HepG2 (cell line): ENCODE measurements around the gene CABLES1.

ENCODE experiments used
- HOXD1 ChIP-seq: sonication (generic); formaldehyde crosslinking; IDR thresholded peaks from 2 replicates; pipeline ENCODE4 v1.5.0; 2020; ENCODE audit warnings: missing genetic modification reagents
- MXI1 ChIP-seq: IDR thresholded peaks from 3 replicates; pipeline ENCODE4 v1.6.1; 2012; ENCODE audit warnings: low read depth, low read length, inconsistent platforms, borderline replicate concordance
- POLR2A ChIP-seq, 2 experiments: IDR thresholded peaks; 2 replicates each; pipeline ENCODE4 v1.6.1; 2011; ENCODE audit warnings: low read depth in 2 of 2, low read length in 2 of 2, mild to moderate bottlenecking in 1 of 2, moderate library complexity in 1 of 2; ENCODE audit not compliant: insufficient read depth in 1 of 2
- ZSCAN9 ChIP-seq: IDR thresholded peaks from 2 replicates; pipeline ENCODE4 v1.6.1; 2016; ENCODE audit warnings: borderline replicate concordance
- TF ChIP-seq, protein P1 (sequence below), 2 experiments: IDR thresholded peaks; 2 replicates each; pipeline ENCODE4 v1.6.1; 2011 to 2012; ENCODE audit warnings: low read length in 2 of 2, borderline replicate concordance in 1 of 2, low read depth in 1 of 2, mild to moderate bottlenecking in 1 of 2, moderate library complexity in 1 of 2
- TF ChIP-seq, protein P2 (sequence below): sonication (generic); formaldehyde crosslinking; IDR thresholded peaks from 2 replicates; pipeline ENCODE4 v1.4.0; 2020; ENCODE audit warnings: low read depth, mild to moderate bottlenecking, missing genetic modification reagents
- TF ChIP-seq, protein P3 (sequence below): sonication (generic); formaldehyde crosslinking; IDR thresholded peaks from 2 replicates; pipeline ENCODE4 v1.5.1; 2020; ENCODE audit warnings: mild to moderate bottlenecking, missing genetic modification reagents, moderate library complexity
- TF ChIP-seq, protein P4 (sequence below): sonication (generic); formaldehyde crosslinking; IDR thresholded peaks from 2 replicates; pipeline ENCODE4 v1.5.1; 2020; ENCODE audit warnings: mild to moderate bottlenecking, missing genetic modification reagents, borderline replicate concordance
- TF ChIP-seq, protein P5 (sequence below), 2 experiments: fragments of 450-650 bp in 1 of 2; sonication (generic) in 1 of 2; formaldehyde crosslinking in 1 of 2; IDR thresholded peaks; 2 replicates each; pipeline versions ENCODE4 v1.6.1 to v1.8.0; 2016 to 2022; ENCODE audit warnings: antibody characterized with exemption in 1 of 2, mild to moderate bottlenecking in 1 of 2, missing genetic modification reagents in 1 of 2
- TF ChIP-seq, protein P6 (sequence below): sonication (generic); formaldehyde crosslinking; IDR thresholded peaks from 2 replicates; pipeline ENCODE4 v1.4.0; 2020; ENCODE audit warnings: missing genetic modification reagents

DNA sequence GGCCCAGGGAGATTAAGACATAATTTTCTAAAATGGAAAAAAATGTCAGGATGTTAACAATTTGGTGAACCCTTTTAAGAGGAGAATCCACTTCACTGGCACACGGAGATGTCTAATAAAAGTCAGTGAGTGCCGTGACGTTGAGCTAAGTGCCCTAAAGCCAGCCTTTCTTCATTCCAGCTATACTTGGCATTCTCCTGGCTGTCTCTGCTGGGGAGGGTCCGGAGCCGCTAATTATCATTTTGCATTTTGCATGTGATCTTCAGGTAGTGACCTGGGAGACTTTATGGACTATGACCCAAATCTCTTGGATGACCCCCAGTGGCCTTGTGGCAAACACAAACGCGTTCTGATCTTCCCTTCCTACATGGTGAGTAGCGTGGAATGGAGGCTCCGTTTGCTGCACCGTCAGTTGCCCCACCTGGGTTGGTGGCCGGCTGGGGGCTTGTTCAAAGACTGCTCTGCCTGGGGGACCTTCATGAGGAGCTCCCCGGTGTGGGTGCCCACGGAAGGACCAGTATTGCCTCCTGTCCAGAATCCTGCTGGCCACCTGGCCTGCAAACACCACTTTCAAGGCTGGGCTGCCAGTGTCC is 101.7 kb downstream of the CABLES1 start:
- no peak for TF ChIP-seq HOXD1 (CRISPR knock-in tag)
- TF ChIP-seq POLR2A (IDR thresholded peaks at IDR 0.05; ENCODE audit: insufficient read depth in 1 of 2, low read depth in 2 of 2, low read length in 2 of 2), result no peak
- TF ChIP-seq, protein P1, sequence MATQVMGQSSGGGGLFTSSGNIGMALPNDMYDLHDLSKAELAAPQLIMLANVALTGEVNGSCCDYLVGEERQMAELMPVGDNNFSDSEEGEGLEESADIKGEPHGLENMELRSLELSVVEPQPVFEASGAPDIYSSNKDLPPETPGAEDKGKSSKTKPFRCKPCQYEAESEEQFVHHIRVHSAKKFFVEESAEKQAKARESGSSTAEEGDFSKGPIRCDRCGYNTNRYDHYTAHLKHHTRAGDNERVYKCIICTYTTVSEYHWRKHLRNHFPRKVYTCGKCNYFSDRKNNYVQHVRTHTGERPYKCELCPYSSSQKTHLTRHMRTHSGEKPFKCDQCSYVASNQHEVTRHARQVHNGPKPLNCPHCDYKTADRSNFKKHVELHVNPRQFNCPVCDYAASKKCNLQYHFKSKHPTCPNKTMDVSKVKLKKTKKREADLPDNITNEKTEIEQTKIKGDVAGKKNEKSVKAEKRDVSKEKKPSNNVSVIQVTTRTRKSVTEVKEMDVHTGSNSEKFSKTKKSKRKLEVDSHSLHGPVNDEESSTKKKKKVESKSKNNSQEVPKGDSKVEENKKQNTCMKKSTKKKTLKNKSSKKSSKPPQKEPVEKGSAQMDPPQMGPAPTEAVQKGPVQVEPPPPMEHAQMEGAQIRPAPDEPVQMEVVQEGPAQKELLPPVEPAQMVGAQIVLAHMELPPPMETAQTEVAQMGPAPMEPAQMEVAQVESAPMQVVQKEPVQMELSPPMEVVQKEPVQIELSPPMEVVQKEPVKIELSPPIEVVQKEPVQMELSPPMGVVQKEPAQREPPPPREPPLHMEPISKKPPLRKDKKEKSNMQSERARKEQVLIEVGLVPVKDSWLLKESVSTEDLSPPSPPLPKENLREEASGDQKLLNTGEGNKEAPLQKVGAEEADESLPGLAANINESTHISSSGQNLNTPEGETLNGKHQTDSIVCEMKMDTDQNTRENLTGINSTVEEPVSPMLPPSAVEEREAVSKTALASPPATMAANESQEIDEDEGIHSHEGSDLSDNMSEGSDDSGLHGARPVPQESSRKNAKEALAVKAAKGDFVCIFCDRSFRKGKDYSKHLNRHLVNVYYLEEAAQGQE (IDR thresholded peaks at IDR 0.05; ENCODE audit: borderline replicate concordance in 1 of 2, low read depth in 1 of 2, low read length in 2 of 2), result no peak
- TF ChIP-seq, protein P2, sequence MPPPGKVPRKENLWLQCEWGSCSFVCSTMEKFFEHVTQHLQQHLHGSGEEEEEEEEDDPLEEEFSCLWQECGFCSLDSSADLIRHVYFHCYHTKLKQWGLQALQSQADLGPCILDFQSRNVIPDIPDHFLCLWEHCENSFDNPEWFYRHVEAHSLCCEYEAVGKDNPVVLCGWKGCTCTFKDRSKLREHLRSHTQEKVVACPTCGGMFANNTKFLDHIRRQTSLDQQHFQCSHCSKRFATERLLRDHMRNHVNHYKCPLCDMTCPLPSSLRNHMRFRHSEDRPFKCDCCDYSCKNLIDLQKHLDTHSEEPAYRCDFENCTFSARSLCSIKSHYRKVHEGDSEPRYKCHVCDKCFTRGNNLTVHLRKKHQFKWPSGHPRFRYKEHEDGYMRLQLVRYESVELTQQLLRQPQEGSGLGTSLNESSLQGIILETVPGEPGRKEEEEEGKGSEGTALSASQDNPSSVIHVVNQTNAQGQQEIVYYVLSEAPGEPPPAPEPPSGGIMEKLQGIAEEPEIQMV (CRISPR knock-in tag), result no peak
- TF ChIP-seq, protein P3, sequence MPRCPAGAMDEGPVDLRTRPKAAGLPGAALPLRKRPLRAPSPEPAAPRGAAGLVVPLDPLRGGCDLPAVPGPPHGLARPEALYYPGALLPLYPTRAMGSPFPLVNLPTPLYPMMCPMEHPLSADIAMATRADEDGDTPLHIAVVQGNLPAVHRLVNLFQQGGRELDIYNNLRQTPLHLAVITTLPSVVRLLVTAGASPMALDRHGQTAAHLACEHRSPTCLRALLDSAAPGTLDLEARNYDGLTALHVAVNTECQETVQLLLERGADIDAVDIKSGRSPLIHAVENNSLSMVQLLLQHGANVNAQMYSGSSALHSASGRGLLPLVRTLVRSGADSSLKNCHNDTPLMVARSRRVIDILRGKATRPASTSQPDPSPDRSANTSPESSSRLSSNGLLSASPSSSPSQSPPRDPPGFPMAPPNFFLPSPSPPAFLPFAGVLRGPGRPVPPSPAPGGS (CRISPR knock-in tag), result no peak
- TF ChIP-seq, protein P4, sequence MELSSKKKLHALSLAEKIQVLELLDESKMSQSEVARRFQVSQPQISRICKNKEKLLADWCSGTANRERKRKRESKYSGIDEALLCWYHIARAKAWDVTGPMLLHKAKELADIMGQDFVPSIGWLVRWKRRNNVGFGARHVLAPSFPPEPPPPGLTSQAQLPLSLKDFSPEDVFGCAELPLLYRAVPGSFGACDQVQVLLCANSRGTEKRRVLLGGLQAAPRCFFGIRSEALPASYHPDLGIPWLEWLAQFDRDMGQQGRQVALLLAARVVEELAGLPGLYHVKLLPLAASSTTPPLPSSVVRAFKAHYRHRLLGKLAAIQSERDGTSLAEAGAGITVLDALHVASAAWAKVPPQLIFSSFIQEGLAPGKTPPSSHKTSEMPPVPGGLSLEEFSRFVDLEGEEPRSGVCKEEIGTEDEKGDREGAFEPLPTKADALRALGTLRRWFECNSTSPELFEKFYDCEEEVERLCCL (CRISPR knock-in tag), result no peak
- TF ChIP-seq ZSCAN9 (CRISPR knock-in tag), result no peak
- TF ChIP-seq, protein P5, sequence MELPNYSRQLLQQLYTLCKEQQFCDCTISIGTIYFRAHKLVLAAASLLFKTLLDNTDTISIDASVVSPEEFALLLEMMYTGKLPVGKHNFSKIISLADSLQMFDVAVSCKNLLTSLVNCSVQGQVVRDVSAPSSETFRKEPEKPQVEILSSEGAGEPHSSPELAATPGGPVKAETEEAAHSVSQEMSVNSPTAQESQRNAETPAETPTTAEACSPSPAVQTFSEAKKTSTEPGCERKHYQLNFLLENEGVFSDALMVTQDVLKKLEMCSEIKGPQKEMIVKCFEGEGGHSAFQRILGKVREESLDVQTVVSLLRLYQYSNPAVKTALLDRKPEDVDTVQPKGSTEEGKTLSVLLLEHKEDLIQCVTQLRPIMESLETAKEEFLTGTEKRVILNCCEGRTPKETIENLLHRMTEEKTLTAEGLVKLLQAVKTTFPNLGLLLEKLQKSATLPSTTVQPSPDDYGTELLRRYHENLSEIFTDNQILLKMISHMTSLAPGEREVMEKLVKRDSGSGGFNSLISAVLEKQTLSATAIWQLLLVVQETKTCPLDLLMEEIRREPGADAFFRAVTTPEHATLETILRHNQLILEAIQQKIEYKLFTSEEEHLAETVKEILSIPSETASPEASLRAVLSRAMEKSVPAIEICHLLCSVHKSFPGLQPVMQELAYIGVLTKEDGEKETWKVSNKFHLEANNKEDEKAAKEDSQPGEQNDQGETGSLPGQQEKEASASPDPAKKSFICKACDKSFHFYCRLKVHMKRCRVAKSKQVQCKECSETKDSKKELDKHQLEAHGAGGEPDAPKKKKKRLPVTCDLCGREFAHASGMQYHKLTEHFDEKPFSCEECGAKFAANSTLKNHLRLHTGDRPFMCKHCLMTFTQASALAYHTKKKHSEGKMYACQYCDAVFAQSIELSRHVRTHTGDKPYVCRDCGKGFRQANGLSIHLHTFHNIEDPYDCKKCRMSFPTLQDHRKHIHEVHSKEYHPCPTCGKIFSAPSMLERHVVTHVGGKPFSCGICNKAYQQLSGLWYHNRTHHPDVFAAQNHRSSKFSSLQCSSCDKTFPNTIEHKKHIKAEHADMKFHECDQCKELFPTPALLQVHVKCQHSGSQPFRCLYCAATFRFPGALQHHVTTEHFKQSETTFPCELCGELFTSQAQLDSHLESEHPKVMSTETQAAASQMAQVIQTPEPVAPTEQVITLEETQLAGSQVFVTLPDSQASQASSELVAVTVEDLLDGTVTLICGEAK (IDR thresholded peaks at IDR 0.05), result no peak
- TF ChIP-seq, protein P5 (CRISPR knock-in tag; IDR thresholded peaks at IDR 0.05), result no peak
- no peak for TF ChIP-seq MXI1
- TF ChIP-seq, protein P6, sequence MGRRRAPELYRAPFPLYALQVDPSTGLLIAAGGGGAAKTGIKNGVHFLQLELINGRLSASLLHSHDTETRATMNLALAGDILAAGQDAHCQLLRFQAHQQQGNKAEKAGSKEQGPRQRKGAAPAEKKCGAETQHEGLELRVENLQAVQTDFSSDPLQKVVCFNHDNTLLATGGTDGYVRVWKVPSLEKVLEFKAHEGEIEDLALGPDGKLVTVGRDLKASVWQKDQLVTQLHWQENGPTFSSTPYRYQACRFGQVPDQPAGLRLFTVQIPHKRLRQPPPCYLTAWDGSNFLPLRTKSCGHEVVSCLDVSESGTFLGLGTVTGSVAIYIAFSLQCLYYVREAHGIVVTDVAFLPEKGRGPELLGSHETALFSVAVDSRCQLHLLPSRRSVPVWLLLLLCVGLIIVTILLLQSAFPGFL (CRISPR knock-in tag), result no peak
